ENCODE measurements around the gene IFT80. TPM values are rescaled to one million over a fixed set of nuclear protein-coding genes. Genes with fewer than 3 reads are reported as not detected.
A peak's percentile ranks its signal among the peaks of the same experiment; 100 is the strongest.

The IFT80 gene
- total RNA-seq, 4 donors from 2014 or later, result 8.8 to 129 (median 20.9) TPM

- Histone ChIP-seq H3K27me3 (no peaks in the 10 kb centered on the region), H3K4me3 (no peak overlapping the region), H3K27ac (no peak overlapping the region), H3K36me3 (no peaks in the 10 kb centered on the region), H3K9me3 (no peaks in the 10 kb centered on the region), H3K4me1 (no peaks in the 10 kb centered on the region)
- intact Hi-C loops (cut with DNase I; ENCODE audit: low total_unique reads), result no loop called here
- TF ChIP-seq CTCF (IDR thresholded peaks at IDR 0.05), result no peak
- TF ChIP-seq POLR2A (IDR thresholded peaks at IDR 0.05), result no peak
- no peak for DNase-seq
These were observed 28.9 kb upstream of the IFT80 start for GRCh38 chr3:160427832-160428424.

GRCh38 chr3:160417311-160417710, 18.3 kb upstream of the IFT80 start:
- TF ChIP-seq CTCF (IDR thresholded peaks at IDR 0.05), result no peak
- Histone ChIP-seq H3K4me3 (no peak overlapping the region), H3K36me3 (no peaks in the 10 kb centered on the region), H3K9me3 (no peaks in the 10 kb centered on the region), H3K27ac (no peak overlapping the region), H3K27me3 (no peaks in the 10 kb centered on the region), H3K4me1 (no peaks in the 10 kb centered on the region)
- intact Hi-C loops (cut with DNase I; ENCODE audit: low total_unique reads), result no loop called here
- DNase-seq, result no peak

GRCh38 chr3:160413613-160414248, 14.7 kb upstream of the IFT80 start:
- intact Hi-C loops (cut with DNase I; ENCODE audit: low total_unique reads), result no loop called here
- Histone ChIP-seq H3K4me3 (no peak overlapping the region), H3K36me3 (no peaks in the 10 kb centered on the region), H3K4me1 (no peaks in the 10 kb centered on the region), H3K9me3 (no peaks in the 10 kb centered on the region), H3K27ac (no peak overlapping the region), H3K27me3 (no peaks in the 10 kb centered on the region)
- peak; percentile 42 to 51 for DNase-seq
- TF ChIP-seq POLR2A (IDR thresholded peaks at IDR 0.05) (no peak), CTCF (IDR thresholded peaks at IDR 0.05) (peak; percentile 67 to 80 (median 78))

- no peak overlapping the region for H3K4me3 ChIP-seq
- no peaks in the 10 kb centered on the region for H3K9me3 ChIP-seq
- no peaks in the 10 kb centered on the region for H3K4me1 ChIP-seq
- intact Hi-C loops (cut with DNase I; ENCODE audit: low total_unique reads), result no loop called here
- no peak overlapping the region for H3K27ac ChIP-seq
- DNase-seq, result no peak
- TF ChIP-seq POLR2A (IDR thresholded peaks at IDR 0.05) (no peak), CTCF (IDR thresholded peaks at IDR 0.05) (no peak)
- H3K27me3 ChIP-seq, result no peaks in the 10 kb centered on the region
- H3K36me3 ChIP-seq, result no peaks in the 10 kb centered on the region
These were observed 13.5 kb upstream of the IFT80 start for GRCh38 chr3:160412477-160412876.

- Histone ChIP-seq H3K27ac (no peak overlapping the region), H3K27me3 (no peaks in the 10 kb centered on the region), H3K9me3 (no peaks in the 10 kb centered on the region), H3K36me3 (no peaks in the 10 kb centered on the region), H3K4me3 (no peak overlapping the region), H3K4me1 (no peaks in the 10 kb centered on the region)
- DNase-seq, result no peak
- intact Hi-C loops (cut with DNase I; ENCODE audit: low total_unique reads), result no loop called here
- TF ChIP-seq CTCF (IDR thresholded peaks at IDR 0.05) (no peak), POLR2A (IDR thresholded peaks at IDR 0.05) (no peak)
These were observed 11.0 kb upstream of the IFT80 start for GRCh38 chr3:160409812-160410610.

Data from uterus (tissue), 4 donors.